IMR-90 (cell line): ENCODE results near the gene TMEM245. TPM values are rescaled to one million over a fixed set of nuclear protein-coding genes. Genes with fewer than 3 reads are reported as not detected.

Source experiments
- ATAC-seq: fragments of 200-7000 bp; cut with Tn5 transposase; 2 replicates; pipeline ENCODE4 v1.9.1; 2020; ENCODE audit warnings: low read depth, mild to moderate bottlenecking, moderate library complexity
- BruUV-seq: library from RNA; stranded (reverse); fragments of 400-500 nt; replicated peaks from 2 replicates; lab custom pipeline; 2021; lab: Mats Ljungman, UMichigan
- CTCF ChIA-PET: fragments of 300-600 bp; formaldehyde crosslinking; extraction: SDS; loops from one replicate; lab custom pipeline; 2021; ENCODE audit warnings: antibody characterized with exemption; lab: Yijun Ruan, JAX
- POLR2A ChIA-PET: fragments of 300-600 bp; sonication (Branson Sonifier 250); formaldehyde crosslinking; loops from one replicate; lab custom pipeline; 2022; ENCODE audit warnings: antibody characterized with exemption; ENCODE audit not compliant: unreplicated experiment; lab: Charles Lee
- DNase-seq: peaks from one replicate; pipeline ENCODE4 v3.0.0; 2013
- H2AFZ ChIP-seq: replicated peaks from 2 replicates; pipeline ENCODE3; 2013; ENCODE audit warnings: low read length, mild to moderate bottlenecking; ENCODE audit not compliant: poor library complexity
- H2AK5ac ChIP-seq: 2 replicates; pipeline ENCODE4 v1.6.1; 2013; ENCODE audit warnings: low read depth, low read length, inconsistent platforms
- H2AK9ac ChIP-seq: replicated peaks from 2 replicates; pipeline ENCODE3; 2013; ENCODE audit warnings: mild to moderate bottlenecking, low read depth, low read length, moderate library complexity; ENCODE audit not compliant: poor library complexity
- H2BK120ac ChIP-seq: 2 replicates; pipeline ENCODE4 v1.6.1; 2013; ENCODE audit warnings: low read depth, low read length, inconsistent platforms
- H2BK15ac ChIP-seq: 3 replicates; pipeline ENCODE4 v1.6.1; 2013; ENCODE audit warnings: low read depth, low read length, inconsistent platforms
- H2BK20ac ChIP-seq: 2 replicates; pipeline ENCODE4 v1.6.1; 2013; ENCODE audit warnings: low read depth, mild to moderate bottlenecking, inconsistent platforms, low read length, moderate library complexity
- H2BK5ac ChIP-seq: 2 replicates; pipeline ENCODE4 v1.6.1; 2013; ENCODE audit warnings: mild to moderate bottlenecking, low read depth, low read length, inconsistent platforms; ENCODE audit not compliant: poor library complexity, severe bottlenecking
- H3K14ac ChIP-seq: replicated peaks from 2 replicates; pipeline ENCODE4 v1.6.1; 2013; ENCODE audit warnings: low read depth, low read length, inconsistent platforms
- H3K18ac ChIP-seq: 2 replicates; pipeline ENCODE4 v1.6.1; 2013; ENCODE audit warnings: low read depth, low read length, control low read depth
- H3K23ac ChIP-seq: 2 replicates; pipeline ENCODE4 v1.6.1; 2013; ENCODE audit warnings: low read depth, low read length, inconsistent platforms
- H3K27ac ChIP-seq: 2 replicates; pipeline ENCODE4 v1.5.1; 2013; ENCODE audit warnings: mild to moderate bottlenecking, control low read depth, low read length; ENCODE audit not compliant: insufficient read depth
- H3K27me3 ChIP-seq: 2 replicates; pipeline ENCODE4 v1.6.1; 2013; ENCODE audit warnings: low read length; ENCODE audit not compliant: control insufficient read depth, insufficient read depth
- H3K36me3 ChIP-seq: 2 replicates; pipeline ENCODE4 v1.6.1; 2013; ENCODE audit warnings: low read length, mixed read lengths; ENCODE audit not compliant: control insufficient read depth, insufficient read depth
- H3K4ac ChIP-seq: 2 replicates; pipeline ENCODE4 v1.6.1; 2013; ENCODE audit warnings: low read depth, low read length, inconsistent platforms
- H3K4me1 ChIP-seq: 2 replicates; pipeline ENCODE4 v1.6.1; 2013; ENCODE audit warnings: low read length, mixed read lengths; ENCODE audit not compliant: control insufficient read depth, insufficient read depth
- H3K4me2 ChIP-seq: 2 replicates; pipeline ENCODE4 v1.6.1; 2013; ENCODE audit warnings: low read depth, mild to moderate bottlenecking, control low read depth, low read length, moderate library complexity
- H3K4me3 ChIP-seq: 2 replicates; pipeline ENCODE4 v1.5.1; 2013; ENCODE audit warnings: low read depth, mild to moderate bottlenecking, control low read depth, low read length, moderate library complexity; ENCODE audit not compliant: insufficient read depth
- H3K56ac ChIP-seq: 2 replicates; pipeline ENCODE4 v1.6.1; 2013; ENCODE audit warnings: low read length, inconsistent platforms; ENCODE audit not compliant: insufficient read depth; ENCODE audit errors: extremely low read depth
- H3K79me1 ChIP-seq, 2 experiments: 2 replicates each; pipeline ENCODE4 v1.6.1; 2013; ENCODE audit warnings: low read length in 2 of 2, inconsistent platforms in 1 of 2, low read depth in 1 of 2
- H3K9ac ChIP-seq: 2 replicates; pipeline ENCODE4 v1.6.1; 2013; ENCODE audit warnings: low read depth, low read length, control low read depth
- H3K9me1 ChIP-seq: 2 replicates; pipeline ENCODE4 v1.6.1; 2013; ENCODE audit warnings: low read length, inconsistent platforms; ENCODE audit not compliant: insufficient read depth
- H3K9me3 ChIP-seq: 2 replicates; pipeline ENCODE4 v1.6.1; 2013; ENCODE audit warnings: low read length; ENCODE audit not compliant: control insufficient read depth, insufficient read depth
- H4K20me1 ChIP-seq: 2 replicates; pipeline ENCODE4 v1.6.1; 2013; ENCODE audit warnings: low read length, inconsistent platforms; ENCODE audit not compliant: insufficient read depth
- H4K5ac ChIP-seq: 2 replicates; pipeline ENCODE4 v1.6.1; 2013; ENCODE audit warnings: mild to moderate bottlenecking, low read depth, low read length, control low read depth
- H4K8ac ChIP-seq, 2 experiments: 2 replicates each; pipeline ENCODE4 v1.6.1; 2013; ENCODE audit warnings: low read depth in 2 of 2, low read length in 2 of 2, control low read depth in 1 of 2, inconsistent platforms in 1 of 2
- H4K91ac ChIP-seq: 2 replicates; pipeline ENCODE4 v1.6.1; 2013; ENCODE audit warnings: low read depth, low read length, inconsistent platforms; ENCODE audit not compliant: insufficient read depth
- BHLHE40 ChIP-seq: fragments of 150-350 bp; IDR thresholded peaks from 2 replicates; pipeline ENCODE4 v1.6.1; 2016; ENCODE audit warnings: mild to moderate bottlenecking, low read depth, low read length
- CHD1 ChIP-seq: IDR thresholded peaks from 2 replicates; pipeline ENCODE4 v1.6.1; 2012; ENCODE audit warnings: low read depth, low read length, improper control_type of control experiment
- CTCF ChIP-seq: conservative IDR thresholded peaks from 2 replicates; pipeline ENCODE4 v1.5.1; 2012; ENCODE audit warnings: mild to moderate bottlenecking, low read depth, low read length, improper control_type of control experiment
- ELK1 ChIP-seq: fragments of 150-350 bp; IDR thresholded peaks from 2 replicates; pipeline ENCODE4 v1.6.1; 2016; ENCODE audit warnings: low read depth, mild to moderate bottlenecking, low read length, moderate library complexity, borderline replicate concordance
- FOS ChIP-seq: fragments of 150-350 bp; IDR thresholded peaks from 2 replicates; pipeline ENCODE4 v1.6.1; 2016; ENCODE audit warnings: low read depth, low read length
- MAFK ChIP-seq: IDR thresholded peaks from 2 replicates; pipeline ENCODE4 v1.6.1; 2012; ENCODE audit warnings: low read depth, low read length, improper control_type of control experiment
- MAZ ChIP-seq: IDR thresholded peaks from 2 replicates; pipeline ENCODE4 v1.6.1; 2012; ENCODE audit warnings: low read depth, mild to moderate bottlenecking, low read length, improper control_type of control experiment, moderate library complexity, borderline replicate concordance
- MXI1 ChIP-seq: IDR thresholded peaks from 2 replicates; pipeline ENCODE4 v1.6.1; 2012; ENCODE audit warnings: low read depth, mild to moderate bottlenecking, low read length, moderate library complexity, borderline replicate concordance
- NFE2L2 ChIP-seq: fragments of 150-350 bp; IDR thresholded peaks from 2 replicates; pipeline ENCODE4 v1.6.1; 2016; ENCODE audit warnings: low read depth, mild to moderate bottlenecking, low read length
- POLR2A ChIP-seq: IDR thresholded peaks from 2 replicates; pipeline ENCODE4 v1.6.1; 2012; ENCODE audit warnings: mild to moderate bottlenecking, low read depth, low read length
- RAD21 ChIP-seq: IDR thresholded peaks from 2 replicates; pipeline ENCODE4 v1.6.1; 2012; ENCODE audit warnings: low read length, improper control_type of control experiment
- RCOR1 ChIP-seq: IDR thresholded peaks from 2 replicates; pipeline ENCODE4 v1.6.1; 2012; ENCODE audit warnings: mild to moderate bottlenecking, low read length, improper control_type of control experiment; ENCODE audit not compliant: insufficient replicate concordance
- RFX5 ChIP-seq: IDR thresholded peaks from 2 replicates; pipeline ENCODE4 v1.8.0; 2012; ENCODE audit warnings: low read depth, mild to moderate bottlenecking, low read length, moderate library complexity
- SMC3 ChIP-seq: fragments of 150-350 bp; IDR thresholded peaks from 2 replicates; pipeline ENCODE4 v1.6.1; 2016; ENCODE audit warnings: low read depth, mild to moderate bottlenecking, antibody characterized with exemption, low read length, moderate library complexity
- USF2 ChIP-seq: fragments of 150-350 bp; IDR thresholded peaks from 2 replicates; pipeline ENCODE4 v1.6.1; 2017; ENCODE audit warnings: mild to moderate bottlenecking, antibody characterized with exemption, low read length, low read depth
- WGBS, 2 experiments: methylation state at CpG; one replicate each; pipeline versions ENCODE4 v1.1.5 to v1.1.7; 2013; ENCODE audit warnings: missing lambda C conversion rate in 2 of 2; ENCODE audit not compliant: insufficient read length in 1 of 2; ENCODE audit errors: extremely low coverage in 2 of 2; 5-methylcytosine and 5-hydroxymethylcytosine counted together
- dilution Hi-C: fragments of 300-500 bp; cut with HindIII; formaldehyde crosslinking; loops from one replicate; pipeline ENCODE4 v1.14.3; 2018; ENCODE audit warnings: low sequenced_read_pairs; ENCODE audit not compliant: unreplicated experiment
- in situ Hi-C: fragments of 300-500 bp; cut with MboI; formaldehyde crosslinking; loops from 3 replicates; pipeline ENCODE4 v1.14.3; 2019; ENCODE audit warnings: low sequenced_read_pairs, inconsistent platforms, mixed read lengths
- intact Hi-C: fragments of 100-400 bp; cut with micrococcal nuclease; formaldehyde crosslinking; loops from 2 replicates; pipeline ENCODE4 v1.10.0; 2022
- polyA plus RNA-seq, 3 experiments: library from polyadenylated mRNA; depleted of rRNA; stranded (reverse); fragments of >200 nt; gene quantifications; 2 replicates each; pipeline ENCODE4 v1.2.3, GENCODE V29; 2012; ENCODE audit warnings: low replicate concordance in 1 of 3
- total RNA-seq: library from RNA; depleted of rRNA; stranded (reverse); fragments of >200 nt; gene quantifications from 2 replicates; pipeline ENCODE4 v1.2.3, GENCODE V29; 2012

The TMEM245 gene
- total and polyA plus RNA-seq, 2 of the 4 experiments (the other 2 are of a cell fraction) = 24.8 to 57.9 TPM

DNA sequence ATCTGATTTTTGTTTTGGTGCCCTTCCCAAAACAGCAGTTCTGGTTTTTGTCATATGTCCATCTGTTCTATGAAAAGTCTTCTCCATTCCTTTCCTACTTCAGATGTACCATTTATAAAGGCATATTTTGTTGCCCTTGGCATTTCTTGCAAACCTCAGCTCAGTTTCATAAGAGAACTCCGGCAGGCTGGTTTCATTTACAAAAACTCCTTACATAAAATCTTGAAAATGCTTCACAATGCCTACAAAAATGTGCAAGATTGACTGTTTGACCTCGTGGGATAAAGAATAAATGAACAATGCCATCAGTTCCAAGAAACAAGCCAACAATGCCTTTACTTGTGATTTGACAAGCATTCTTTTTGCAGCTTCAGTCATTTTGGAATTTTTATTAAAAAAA is 67.3 kb downstream of the TMEM245 start:
- no peaks in the 10 kb centered on the region for H3K4me1 ChIP-seq
- peaks cover 0 to 3% of the 10 kb centered on the region in 2 experiments; a peak in 2 of 4 replicates for H3K79me1 ChIP-seq
- H3K27ac ChIP-seq = no peak overlapping the region
- no TSS peak for BruUV-seq
- DNase-seq = peak; percentile 30
- H3K9ac ChIP-seq = no peak overlapping the region
- H3K23ac ChIP-seq = no peak overlapping the region
- WGBS, 2 experiments = no CpG with 5 or more reads among the region's 2 CpGs
- no peak for ATAC-seq
- no peak overlapping the region for H2AK9ac ChIP-seq
- H3K18ac ChIP-seq = no peak overlapping the region
- in situ Hi-C loops = loop anchor here (25.0 kb wide), 1 partner anchor 260 kb away; the partner anchor contains the start of gene EPB41L4B
- H3K9me1 ChIP-seq = no peaks in the 10 kb centered on the region
- intact Hi-C loops = no loop called here
- no peak overlapping the region for H4K5ac ChIP-seq
- H3K9me3 ChIP-seq = no peaks in the 10 kb centered on the region
- H4K8ac ChIP-seq = no peak overlapping the region
- H4K20me1 ChIP-seq = no peaks in the 10 kb centered on the region
- ChIA-PET POLR2A (no interaction called here), CTCF (interaction anchor here (0.9 kb wide), 1 partner anchor 9 kb away, joined by 3 read pairs; no protein-coding TSS in a partner anchor)
- no peak overlapping the region for H2BK15ac ChIP-seq
- TF ChIP-seq RAD21 (no peak), CHD1 (no peak), MXI1 (no peak), ELK1 (no peak), SMC3 (no peak), POLR2A (no peak), MAFK (no peak), BHLHE40 (no peak), MAZ (no peak), USF2 (no peak), FOS (no peak), CTCF (no peak), NFE2L2 (no peak), RCOR1 (no peak), RFX5 (no peak)
- H3K4me2 ChIP-seq = no peak overlapping the region
- H2AFZ ChIP-seq = no peak overlapping the region
- no peaks in the 10 kb centered on the region for H3K27me3 ChIP-seq
- no peak overlapping the region for H2BK5ac ChIP-seq
- no peak overlapping the region for H3K4ac ChIP-seq
- H3K4me3 ChIP-seq = no peak overlapping the region
- dilution Hi-C loops = no loop called here
- H3K36me3 ChIP-seq = peaks cover 33% of the 10 kb centered on the region
- no peak overlapping the region for H4K91ac ChIP-seq
- no peak overlapping the region for H2BK120ac ChIP-seq
- no peak overlapping the region for H3K14ac ChIP-seq
- no peak overlapping the region for H2BK20ac ChIP-seq
- no peak overlapping the region for H2AK5ac ChIP-seq
- no peak overlapping the region for H3K56ac ChIP-seq
